A673 (cell line): ENCODE measurements around the gene OR4D9.

Experiments
- EZH2 ChIP-seq: fragments of 200-600 bp; sonication (generic); IDR thresholded peaks from 2 replicates; pipeline ENCODE4 v1.6.1; 2017; ENCODE audit warnings: borderline replicate concordance, low read depth, mild to moderate bottlenecking, mixed read lengths, antibody characterized with exemption, low read length; ENCODE audit not compliant: poor library complexity, severe bottlenecking
- TF ChIP-seq, protein P1 (sequence below): fragments of 300-800, 200-600 bp; sonication (generic); conservative IDR thresholded peaks from 2 replicates; pipeline ENCODE4 v1.5.1; 2017; ENCODE audit warnings: low read depth, mild to moderate bottlenecking, antibody characterized with exemption, low read length, moderate library complexity, mixed read lengths

DNA sequence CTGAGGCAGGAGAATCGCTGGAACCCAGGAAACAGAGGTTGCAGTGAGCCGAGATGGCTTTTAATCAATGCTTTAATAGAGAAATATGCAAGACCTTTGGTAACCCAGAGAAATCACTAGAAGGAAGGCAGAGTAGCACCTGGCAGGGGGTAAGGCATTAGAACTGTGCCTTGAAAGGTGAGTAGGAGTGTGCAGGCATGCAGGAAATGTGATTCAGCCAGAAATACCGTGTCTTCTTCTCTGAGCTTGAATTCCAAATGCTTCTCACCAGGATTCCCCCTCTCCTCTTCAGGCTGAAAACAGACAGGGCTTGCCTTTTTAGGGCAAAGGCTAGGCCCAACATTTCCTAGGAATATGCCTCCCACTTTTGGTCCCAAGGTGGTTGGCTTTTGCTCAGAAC, 51.0 kb downstream of the OR4D9 start:
- TF ChIP-seq, protein P1, sequence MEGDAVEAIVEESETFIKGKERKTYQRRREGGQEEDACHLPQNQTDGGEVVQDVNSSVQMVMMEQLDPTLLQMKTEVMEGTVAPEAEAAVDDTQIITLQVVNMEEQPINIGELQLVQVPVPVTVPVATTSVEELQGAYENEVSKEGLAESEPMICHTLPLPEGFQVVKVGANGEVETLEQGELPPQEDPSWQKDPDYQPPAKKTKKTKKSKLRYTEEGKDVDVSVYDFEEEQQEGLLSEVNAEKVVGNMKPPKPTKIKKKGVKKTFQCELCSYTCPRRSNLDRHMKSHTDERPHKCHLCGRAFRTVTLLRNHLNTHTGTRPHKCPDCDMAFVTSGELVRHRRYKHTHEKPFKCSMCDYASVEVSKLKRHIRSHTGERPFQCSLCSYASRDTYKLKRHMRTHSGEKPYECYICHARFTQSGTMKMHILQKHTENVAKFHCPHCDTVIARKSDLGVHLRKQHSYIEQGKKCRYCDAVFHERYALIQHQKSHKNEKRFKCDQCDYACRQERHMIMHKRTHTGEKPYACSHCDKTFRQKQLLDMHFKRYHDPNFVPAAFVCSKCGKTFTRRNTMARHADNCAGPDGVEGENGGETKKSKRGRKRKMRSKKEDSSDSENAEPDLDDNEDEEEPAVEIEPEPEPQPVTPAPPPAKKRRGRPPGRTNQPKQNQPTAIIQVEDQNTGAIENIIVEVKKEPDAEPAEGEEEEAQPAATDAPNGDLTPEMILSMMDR = no peak
- TF ChIP-seq EZH2 = no peak
